Upper lobe of left lung (tissue), 6 donors: ENCODE data around the gene ARMH4. TPM values are rescaled to one million over a fixed set of nuclear protein-coding genes. Genes with fewer than 3 reads are reported as not detected.
"Not testable (repeated sequence)": the region's sequence is repeated elsewhere in the genome, so short reads cannot be mapped to it uniquely, and the experiment has no call there.

ENCODE experiments used
- ATAC-seq, 2 donors: fragments of 200-7000 bp; cut with Tn5 transposase; one replicate each; pipeline ENCODE4 v1.9.1; 2022; ENCODE audit warnings: mild to moderate bottlenecking in 2 of 2, moderate library complexity in 2 of 2; ENCODE audit not compliant: low FRiP score in 2 of 2
- DNase-seq, 2 donors: peaks; one replicate each; pipeline ENCODE4 v3.0.0-alpha.2; 2019 to 2020
- H3K27ac ChIP-seq, 4 donors: fragments of 200-600 bp; sonication (generic); one replicate each; pipeline ENCODE4 v1.5.1; 2016 to 2019
- H3K27me3 ChIP-seq, 4 donors: fragments of 200-600 bp; sonication (generic); one replicate each; pipeline ENCODE4 v1.5.1; 2017 to 2019
- H3K36me3 ChIP-seq, 4 donors: fragments of 200-600 bp; sonication (generic); one replicate each; pipeline ENCODE4 v1.5.1; 2016 to 2019
- H3K4me1 ChIP-seq, 4 donors: fragments of 200-600 bp; sonication (generic); one replicate each; pipeline ENCODE4 v1.5.1; 2018 to 2019
- H3K4me3 ChIP-seq, 4 donors: fragments of 200-600 bp; sonication (generic); one replicate each; pipeline ENCODE4 v1.5.1; 2017 to 2019; ENCODE audit warnings: mild to moderate bottlenecking in 2 of 4, moderate library complexity in 1 of 4
- H3K9me3 ChIP-seq, 4 donors: fragments of 200-600 bp; sonication (generic); one replicate each; pipeline ENCODE4 v1.5.1; 2018 to 2019
- CTCF ChIP-seq, 6 experiments: fragments of 450-650 bp in 4 of 6; fragments of 200-600 bp in 2 of 6; sonication (generic) in 2 of 6; IDR thresholded peaks; one replicate each; pipeline ENCODE4 v1.5.1; 2016 to 2019; ENCODE audit warnings: antibody characterized with exemption in 6 of 6
- EP300 ChIP-seq, 4 donors: sonication (generic); formaldehyde crosslinking; IDR thresholded peaks; one replicate each; pipeline ENCODE4 v1.5.1; 2017; ENCODE audit warnings: antibody characterized with exemption in 4 of 4, control low read depth in 2 of 4
- POLR2A ChIP-seq, 4 donors: fragments of 450-650 bp; IDR thresholded peaks; one replicate each; pipeline ENCODE4 v1.5.1; 2016 to 2017; ENCODE audit warnings: antibody characterized with exemption in 4 of 4, mild to moderate bottlenecking in 2 of 4
- POLR2AphosphoS5 ChIP-seq, 2 donors: sonication (generic); formaldehyde crosslinking; IDR thresholded peaks; one replicate each; pipeline ENCODE4 v1.5.1; 2017; ENCODE audit warnings: antibody characterized with exemption in 2 of 2
- WGBS, 2 donors: methylation state at CpG; one replicate each; pipeline ENCODE4 v1.1.5; 2017 to 2018; 5-methylcytosine and 5-hydroxymethylcytosine counted together
- total RNA-seq, 6 donors: library from RNA; depleted of rRNA in 4 of 6; stranded (reverse); fragments of >200 nt in 4 of 6; gene quantifications; one replicate each; pipeline versions ENCODE4 v1.1.0 to v1.2.1, GENCODE V29; 2016 to 2021
- donor health status: DM: no; HTN: no; CAD: no; lungs with moderate emphysema.
- donor health status: DM: no; HTN: yes; CAD: no; lungs with severe emphysema.

Gene ARMH4
- total RNA-seq, 6 donors from 2014 or later, result 1.0 to 6.2 (median 2.3) TPM

- Histone ChIP-seq H3K27ac (no peak overlapping the region), H3K27me3 (no peaks in the 10 kb centered on the region), H3K4me3 (no peak overlapping the region), H3K36me3 (no peaks in the 10 kb centered on the region), H3K9me3 (peaks cover 0 to 4% (median 0%) of the 10 kb centered on the region in 4 donors), H3K4me1 (no peaks in the 10 kb centered on the region)
- no peak for ATAC-seq
- no peak for TF ChIP-seq CTCF (IDR thresholded peaks at IDR 0.05)
- 90 to 98% methylated on average over 4 of the region's 4 CpGs for WGBS, 2 donors
- DNase-seq, result no peak
These were observed 22.8 kb downstream of the ARMH4 start for GRCh38 chr14:58129208-58129607.

GRCh38 chr14:58128416-58128815 is 23.6 kb downstream of the ARMH4 start:
- H3K36me3 ChIP-seq, result no peaks in the 10 kb centered on the region
- H3K27me3 ChIP-seq, result no peaks in the 10 kb centered on the region
- no peak overlapping the region for H3K27ac ChIP-seq
- H3K4me3 ChIP-seq, result no peak overlapping the region
- no peak for TF ChIP-seq POLR2AphosphoS5 (IDR thresholded peaks at IDR 0.05)
- TF ChIP-seq EP300 (IDR thresholded peaks at IDR 0.05), result no peak
- no peak for TF ChIP-seq POLR2A (IDR thresholded peaks at IDR 0.05)
- TF ChIP-seq CTCF (IDR thresholded peaks at IDR 0.05), result no peak
- 88 to 93% methylated on average over 2 of the region's 2 CpGs for WGBS, 2 donors
- H3K9me3 ChIP-seq, result peaks cover 0 to 4% (median 0%) of the 10 kb centered on the region in 4 donors
- ATAC-seq (no peak), DNase-seq (no peak)
- H3K4me1 ChIP-seq, result no peaks in the 10 kb centered on the region

DNA sequence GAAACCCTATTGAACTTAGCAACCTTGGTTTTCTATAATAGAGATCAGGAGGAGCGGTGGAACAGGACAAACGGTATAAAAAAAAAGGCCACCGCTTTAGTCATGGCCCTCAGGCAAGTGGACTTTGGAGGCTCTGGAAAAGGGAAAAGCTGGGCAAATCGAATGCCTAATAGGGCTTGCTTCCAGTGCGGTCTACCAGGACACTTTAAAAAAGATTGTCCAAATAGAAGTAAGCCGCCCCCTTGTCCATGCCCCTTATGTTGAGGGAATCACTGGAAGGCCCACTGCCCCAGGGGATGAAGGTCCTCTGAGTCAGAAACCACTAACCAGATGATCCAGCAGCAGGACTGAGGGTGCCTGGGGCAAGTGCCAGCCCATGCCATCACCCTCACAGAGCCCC is 29.5 kb downstream of the ARMH4 start:
- H3K36me3 ChIP-seq, H3K27me3 ChIP-seq, DNase-seq, ATAC-seq, H3K4me3 ChIP-seq, H3K4me1 ChIP-seq, H3K9me3 ChIP-seq, H3K27ac ChIP-seq: not testable (repeated sequence)
- WGBS, 2 donors, result 91 to 94% methylated on average over 6 of the region's 6 CpGs

GRCh38 chr14:58121530-58122186 is 30.4 kb downstream of the ARMH4 start:
- no peaks in the 10 kb centered on the region for H3K4me1 ChIP-seq
- WGBS, 2 donors, result 66 to 81% methylated on average over 5 of the region's 5 CpGs
- no peak overlapping the region for H3K4me3 ChIP-seq
- no peak overlapping the region for H3K27ac ChIP-seq
- H3K36me3 ChIP-seq, result no peaks in the 10 kb centered on the region
- DNase-seq, result no peak
- H3K27me3 ChIP-seq, result no peaks in the 10 kb centered on the region
- TF ChIP-seq EP300 (IDR thresholded peaks at IDR 0.05) (no peak), POLR2AphosphoS5 (IDR thresholded peaks at IDR 0.05) (no peak), POLR2A (IDR thresholded peaks at IDR 0.05) (no peak), CTCF (IDR thresholded peaks at IDR 0.05) (no peak)
- H3K9me3 ChIP-seq, result peaks cover 0 to 4% (median 0%) of the 10 kb centered on the region in 4 donors
- ATAC-seq, result no peak

DNA sequence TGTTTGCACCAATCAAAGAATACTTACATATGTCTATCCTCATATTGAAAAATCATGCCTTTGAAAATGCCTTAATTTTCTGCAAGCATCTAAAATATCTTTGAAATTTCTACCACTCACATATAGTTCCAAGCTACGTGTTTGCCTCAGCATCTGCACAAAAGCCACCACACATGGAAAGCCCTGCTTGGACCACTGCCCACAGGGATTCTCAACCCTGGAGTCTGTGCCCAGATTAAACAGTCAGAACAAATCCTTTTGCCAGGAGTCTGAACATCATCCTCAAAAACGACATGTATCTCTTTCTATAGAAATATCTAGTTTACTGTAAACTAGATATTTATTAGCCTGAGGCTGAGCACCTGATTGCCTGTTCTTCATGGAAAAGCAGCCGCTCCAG is 32.6 kb downstream of the ARMH4 start:
- ATAC-seq (no peak), DNase-seq (no peak)
- Histone ChIP-seq H3K9me3 (no peaks in the 10 kb centered on the region), H3K4me3 (no peak overlapping the region), H3K27me3 (no peaks in the 10 kb centered on the region), H3K4me1 (no peaks in the 10 kb centered on the region), H3K36me3 (no peaks in the 10 kb centered on the region), H3K27ac (no peak overlapping the region)
- TF ChIP-seq CTCF (IDR thresholded peaks at IDR 0.05), result no peak
- TF ChIP-seq POLR2AphosphoS5 (IDR thresholded peaks at IDR 0.05), result no peak
- TF ChIP-seq EP300 (IDR thresholded peaks at IDR 0.05), result no peak
- WGBS, 2 donors, result 69 to 84% methylated on average over 3 of the region's 3 CpGs
